ENCODE data around the gene EFNA2. TPM values are rescaled to one million over a fixed set of nuclear protein-coding genes. Genes with fewer than 3 reads are reported as not detected.

Gene EFNA2
- total RNA-seq, 4 donors from 2014 or later = 30.5 to 112 (median 40.6) TPM

DNA sequence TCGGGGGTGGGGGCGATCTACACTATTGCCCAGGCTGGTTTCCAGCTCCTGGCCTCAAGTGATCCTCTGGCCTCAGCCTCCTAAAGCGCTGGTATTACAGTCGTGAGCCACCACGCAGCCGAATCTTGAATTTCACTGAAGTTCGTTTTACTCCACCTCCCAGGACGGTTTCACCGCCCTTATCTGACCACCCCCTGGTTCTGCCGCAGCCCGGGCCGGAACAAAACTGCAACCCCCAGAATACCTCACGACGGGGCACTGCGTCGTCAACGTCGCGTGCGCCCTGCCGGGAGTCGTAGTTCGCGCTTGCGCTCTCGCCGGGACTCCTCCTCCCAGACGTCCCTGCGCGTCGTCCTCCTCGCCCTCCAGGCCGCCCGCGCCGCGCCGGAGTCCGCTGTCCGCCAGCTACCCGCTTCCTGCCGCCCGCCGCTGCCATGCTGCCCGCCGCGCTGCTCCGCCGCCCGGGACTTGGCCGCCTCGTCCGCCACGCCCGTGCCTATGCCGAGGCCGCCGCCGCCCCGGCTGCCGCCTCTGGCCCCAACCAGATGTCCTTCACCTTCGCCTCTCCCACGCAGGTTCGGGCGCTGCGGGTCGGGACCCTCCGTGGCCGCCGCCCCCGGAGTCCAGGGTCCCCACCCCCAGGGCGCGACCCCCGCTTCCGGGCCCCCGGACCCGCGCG is 44.1 kb upstream of the EFNA2 start, which contains the start of gene ATP5F1D:
Gene ATP5F1D, plus strand, starts transcription at position 335 of the 679 bp plus-strand sequence. Its CDS starts 100 bp downstream, at position 435.
- in situ Hi-C loops (cut with MboI; ENCODE audit: low pct_ligation_motif_present in 1 of 4, low pct_unique_long_range_greater_than_20kb in 1 of 4, low sequenced_read_pairs in 3 of 4) (no loop called here), intact Hi-C loops (cut with DNase I; ENCODE audit: low total_unique reads) (loop anchor here (10.0 kb wide), 2 partner anchors 137 to 217 kb away; partner anchors contain the start of genes CNN2, GPX4, RNU6-2 and TMEM259)
- 0% methylated on average over 44 of the region's 79 CpGs; no CpG with 5 or more reads in 1 of the 2 donors for WGBS, 2 donors (ENCODE audit: low coverage in 1 of 2)

DNA sequence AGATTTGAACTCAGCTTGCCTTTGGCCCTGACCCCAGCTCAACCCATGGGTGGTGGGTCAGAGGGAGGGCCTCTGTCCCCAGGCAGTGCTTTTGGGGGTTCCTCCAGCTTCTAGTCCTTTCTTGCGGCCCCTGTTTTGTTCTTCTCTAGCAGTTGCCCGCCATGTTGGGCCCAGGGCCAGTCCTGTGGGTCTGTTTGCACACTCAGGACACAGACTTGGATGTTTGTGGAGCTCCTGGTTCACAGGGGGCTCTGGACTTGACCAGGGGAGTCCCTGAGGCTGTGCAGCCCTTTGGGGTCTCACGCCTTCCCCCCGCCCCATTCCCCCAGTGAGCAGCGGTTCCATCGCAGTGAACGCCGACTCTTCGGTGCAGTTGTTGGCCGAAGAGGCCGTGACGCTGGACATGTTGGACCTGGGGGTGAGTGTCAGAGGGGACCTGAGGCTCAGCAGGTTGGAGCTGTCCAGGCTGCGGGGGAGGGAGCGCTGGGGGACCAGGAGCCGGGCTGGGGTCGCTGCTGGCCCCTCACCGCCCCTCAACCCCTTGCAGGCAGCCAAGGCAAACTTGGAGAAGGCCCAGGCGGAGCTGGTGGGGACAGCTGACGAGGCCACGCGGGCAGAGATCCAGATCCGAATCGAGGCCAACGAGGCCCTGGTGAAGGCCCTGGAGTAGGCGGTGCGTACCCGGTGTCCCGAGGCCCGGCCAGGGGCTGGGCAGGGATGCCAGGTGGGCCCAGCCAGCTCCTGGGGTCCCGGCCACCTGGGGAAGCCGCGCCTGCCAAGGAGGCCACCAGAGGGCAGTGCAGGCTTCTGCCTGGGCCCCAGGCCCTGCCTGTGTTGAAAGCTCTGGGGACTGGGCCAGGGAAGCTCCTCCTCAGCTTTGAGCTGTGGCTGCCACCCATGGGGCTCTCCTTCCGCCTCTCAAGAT is 41.6 kb upstream of the EFNA2 start:
- 72% methylated on average over 14 of the region's 33 CpGs; no CpG with 5 or more reads in 1 of the 2 donors for WGBS, 2 donors (ENCODE audit: low coverage in 1 of 2)
- Histone ChIP-seq H3K27ac (peak overlapping the region; percentile 98 to 99 (median 98)), H3K36me3 (no peaks in the 10 kb centered on the region), H3K27me3 (no peaks in the 10 kb centered on the region), H3K4me3 (peak overlapping the region in 1 of 4 donors; percentile 86), H3K4me1 (peaks cover 62 to 73% (median 67%) of the 10 kb centered on the region in 4 donors), H3K9me3 (no peaks in the 10 kb centered on the region)
- DNase-seq = peak; percentile 91
- intact Hi-C loops (cut with DNase I; ENCODE audit: low total_unique reads) (loop anchor here (1.0 to 10.0 kb wide), 3 partner anchors 23 to 219 kb away; partner anchors contain the start of genes CNN2, GPX4, RNU6-2 and TMEM259), in situ Hi-C loops (cut with MboI; ENCODE audit: low pct_ligation_motif_present in 1 of 4, low pct_unique_long_range_greater_than_20kb in 1 of 4, low sequenced_read_pairs in 3 of 4) (no loop called here)
- TF ChIP-seq POLR2A (IDR thresholded peaks at IDR 0.05) = no peak
- TF ChIP-seq, protein P1, sequence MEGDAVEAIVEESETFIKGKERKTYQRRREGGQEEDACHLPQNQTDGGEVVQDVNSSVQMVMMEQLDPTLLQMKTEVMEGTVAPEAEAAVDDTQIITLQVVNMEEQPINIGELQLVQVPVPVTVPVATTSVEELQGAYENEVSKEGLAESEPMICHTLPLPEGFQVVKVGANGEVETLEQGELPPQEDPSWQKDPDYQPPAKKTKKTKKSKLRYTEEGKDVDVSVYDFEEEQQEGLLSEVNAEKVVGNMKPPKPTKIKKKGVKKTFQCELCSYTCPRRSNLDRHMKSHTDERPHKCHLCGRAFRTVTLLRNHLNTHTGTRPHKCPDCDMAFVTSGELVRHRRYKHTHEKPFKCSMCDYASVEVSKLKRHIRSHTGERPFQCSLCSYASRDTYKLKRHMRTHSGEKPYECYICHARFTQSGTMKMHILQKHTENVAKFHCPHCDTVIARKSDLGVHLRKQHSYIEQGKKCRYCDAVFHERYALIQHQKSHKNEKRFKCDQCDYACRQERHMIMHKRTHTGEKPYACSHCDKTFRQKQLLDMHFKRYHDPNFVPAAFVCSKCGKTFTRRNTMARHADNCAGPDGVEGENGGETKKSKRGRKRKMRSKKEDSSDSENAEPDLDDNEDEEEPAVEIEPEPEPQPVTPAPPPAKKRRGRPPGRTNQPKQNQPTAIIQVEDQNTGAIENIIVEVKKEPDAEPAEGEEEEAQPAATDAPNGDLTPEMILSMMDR (IDR thresholded peaks at IDR 0.05) = peak; percentile 95 to 99 (median 98)
- TF ChIP-seq POLR2AphosphoS5 (IDR thresholded peaks at IDR 0.05) = peak in 1 of 3 donors; percentile 31
- TF ChIP-seq EP300 (IDR thresholded peaks at IDR 0.05; ENCODE audit: low read depth) = no peak

More for the DNA sequence above, 44.1 kb upstream of the EFNA2 start, which contains the start of gene ATP5F1D:
- TF ChIP-seq, protein P1 (IDR thresholded peaks at IDR 0.05) = no peak
- TF ChIP-seq POLR2A (IDR thresholded peaks at IDR 0.05) = no peak
- TF ChIP-seq POLR2AphosphoS5 (IDR thresholded peaks at IDR 0.05) = peak; percentile 88 to 92 (median 91)
- TF ChIP-seq EP300 (IDR thresholded peaks at IDR 0.05; ENCODE audit: low read depth) = no peak
- no peaks in the 10 kb centered on the region for H3K9me3 ChIP-seq
- DNase-seq = peak; percentile 96
- peaks cover 64 to 74% (median 69%) of the 10 kb centered on the region in 4 donors for H3K4me1 ChIP-seq
- H3K36me3 ChIP-seq = no peaks in the 10 kb centered on the region
- H3K4me3 ChIP-seq = peak within 1 kb of the TSS; percentile 86 to 98 (median 90)
- peaks cover 14% of the 10 kb centered on the region for H3K27me3 ChIP-seq
- H3K27ac ChIP-seq = peak within 1 kb of the TSS; percentile 98 to 99 (median 98)

DNA sequence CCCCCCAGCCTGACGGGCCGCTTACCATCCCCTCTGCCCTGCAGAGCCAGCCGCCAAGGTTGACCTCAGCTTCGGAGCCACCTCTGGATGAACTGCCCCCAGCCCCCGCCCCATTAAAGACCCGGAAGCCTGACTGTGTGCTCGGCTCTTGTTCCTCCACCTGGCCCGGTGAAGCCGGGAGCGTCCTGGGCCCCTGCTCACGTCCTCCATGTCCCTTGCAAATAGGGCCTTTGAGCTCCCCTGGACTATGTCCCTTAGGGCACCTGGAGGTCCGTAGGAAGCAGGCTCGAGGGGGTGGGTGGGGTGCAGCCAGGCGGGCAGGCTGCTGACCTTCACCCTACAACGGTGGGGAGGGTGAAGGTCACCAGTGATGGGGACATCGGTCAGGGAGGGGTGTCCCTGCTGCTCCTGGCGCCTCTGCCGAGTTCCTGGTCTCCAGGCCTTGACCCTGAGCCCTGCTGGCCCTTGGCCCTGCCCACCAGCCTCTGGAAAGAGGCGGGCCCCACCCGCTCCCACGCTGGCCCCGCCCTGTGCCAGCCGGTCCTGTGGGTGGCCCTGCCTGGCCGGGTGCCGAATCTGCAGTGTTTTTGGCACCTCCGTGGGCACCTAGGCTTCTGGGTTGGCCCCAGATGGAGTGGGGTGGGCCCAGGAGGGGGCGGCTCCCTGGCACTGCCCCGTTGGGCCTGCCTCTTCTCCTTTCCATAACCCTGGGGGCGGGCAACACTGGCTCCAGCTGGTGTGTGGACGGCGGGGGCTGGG is 40.8 kb upstream of the EFNA2 start:
- peak; percentile 38 for TF ChIP-seq EP300 (IDR thresholded peaks at IDR 0.05; ENCODE audit: low read depth)
- TF ChIP-seq, protein P1 (IDR thresholded peaks at IDR 0.05) = peak in 2 of 5 experiments; percentile 1 to 2
- peak in 2 of 3 donors; percentile 44 to 67 for TF ChIP-seq POLR2AphosphoS5 (IDR thresholded peaks at IDR 0.05)
- peak; percentile 37 for TF ChIP-seq POLR2A (IDR thresholded peaks at IDR 0.05)
- peak overlapping the region; percentile 98 to 99 (median 98) for H3K27ac ChIP-seq
- in situ Hi-C loops (cut with MboI; ENCODE audit: low pct_ligation_motif_present in 1 of 4, low pct_unique_long_range_greater_than_20kb in 1 of 4, low sequenced_read_pairs in 3 of 4) = no loop called here
- WGBS, 2 donors (ENCODE audit: low coverage in 1 of 2) = 29% methylated on average over 14 of the region's 31 CpGs; no CpG with 5 or more reads in 1 of the 2 donors
- peak overlapping the region in 1 of 4 donors; percentile 86 for H3K4me3 ChIP-seq
- intact Hi-C loops (cut with DNase I; ENCODE audit: low total_unique reads) = loop anchor here (1.0 to 10.0 kb wide), 3 partner anchors 22 to 220 kb away; partner anchors contain the start of genes CNN2, GPX4, RNU6-2 and TMEM259
- no peaks in the 10 kb centered on the region for H3K36me3 ChIP-seq
- peak; percentile 85 for DNase-seq
- H3K27me3 ChIP-seq = no peaks in the 10 kb centered on the region
- peaks cover 62 to 71% (median 67%) of the 10 kb centered on the region in 4 donors for H3K4me1 ChIP-seq
- no peaks in the 10 kb centered on the region for H3K9me3 ChIP-seq
